Subcutaneous adipose tissue (tissue), 4 donors: Measurements from ENCODE around the gene TCF12. TPM values are rescaled to one million over a fixed set of nuclear protein-coding genes. Genes with fewer than 3 reads are reported as not detected.

ENCODE experiments used
- CTCF ChIP-seq: fragments of 450-650 bp; IDR thresholded peaks from one replicate; pipeline ENCODE4 v1.5.1; 2016; ENCODE audit warnings: low read depth, mild to moderate bottlenecking, control low read depth, antibody characterized with exemption, moderate library complexity
- total RNA-seq, 4 donors: library from RNA; depleted of rRNA; stranded (reverse); fragments of >200 nt; gene quantifications; one replicate each; pipeline ENCODE4 v1.1.0, GENCODE V29; 2016

TCF12 gene
- total RNA-seq, 4 donors from 2014 or later, result 138 to 171 (median 166) TPM

- TF ChIP-seq CTCF, result no peak
These were observed 407.8 kb downstream of the TCF12 start for GRCh38 chr15:57326196-57326595.

- TF ChIP-seq CTCF, result no peak
These were observed 409.6 kb downstream of the TCF12 start for GRCh38 chr15:57327985-57328471.

- TF ChIP-seq CTCF, result no peak
These were observed 410.0 kb downstream of the TCF12 start for GRCh38 chr15:57328479-57328878.

- TF ChIP-seq CTCF, result no peak
These were observed 410.5 kb downstream of the TCF12 start for GRCh38 chr15:57328897-57329296.

- no peak for TF ChIP-seq CTCF
These were observed 411.3 kb downstream of the TCF12 start for GRCh38 chr15:57329582-57330367.

- TF ChIP-seq CTCF, result no peak
These were observed 412.3 kb downstream of the TCF12 start for GRCh38 chr15:57330619-57331340.

GRCh38 chr15:57332326-57332725, 413.9 kb downstream of the TCF12 start:
- no peak for TF ChIP-seq CTCF
